GM23248 (cell line): ENCODE data around the gene CCDC149. TPM values are rescaled to one million over a fixed set of nuclear protein-coding genes. Genes with fewer than 3 reads are reported as not detected.
A peak's percentile ranks its signal among the peaks of the same experiment; 100 is the strongest.

ENCODE experiments used
- DNase-seq: peaks from one replicate; pipeline ENCODE4 v3.0.0-alpha.2; 2015
- H2AFZ ChIP-seq: fragments of 200-600 bp; sonication (generic); 2 replicates; pipeline ENCODE4 v1.6.1; 2016; ENCODE audit warnings: antibody characterized with exemption
- H3F3A ChIP-seq: fragments of 200-600 bp; sonication (generic); 2 replicates; pipeline ENCODE4 v1.6.1; 2016; ENCODE audit warnings: mild to moderate bottlenecking, antibody characterized with exemption, mixed run types; ENCODE audit not compliant: insufficient read depth
- H3K27ac ChIP-seq: fragments of 200-600 bp; sonication (generic); 2 replicates; pipeline ENCODE4 v1.5.1; 2016; ENCODE audit warnings: mild to moderate bottlenecking
- H3K27me3 ChIP-seq: fragments of 200-600 bp; sonication (generic); replicated peaks from 2 replicates; pipeline ENCODE4 v1.6.1; 2016; ENCODE audit warnings: mild to moderate bottlenecking; ENCODE audit not compliant: insufficient read depth
- H3K36me3 ChIP-seq: fragments of 200-600 bp; sonication (generic); 2 replicates; pipeline ENCODE4 v1.6.1; 2016; ENCODE audit warnings: low read depth, mild to moderate bottlenecking
- H3K4me1 ChIP-seq: fragments of 200-600 bp; sonication (generic); 2 replicates; pipeline ENCODE4 v1.6.1; 2016; ENCODE audit warnings: mild to moderate bottlenecking; ENCODE audit not compliant: insufficient read depth
- H3K4me2 ChIP-seq: fragments of 200-600 bp; sonication (generic); one replicate; pipeline ENCODE4 v1.6.1; 2016; ENCODE audit warnings: mild to moderate bottlenecking; ENCODE audit not compliant: unreplicated experiment
- H3K4me3 ChIP-seq: fragments of 200-600 bp; sonication (generic); 2 replicates; pipeline ENCODE4 v1.5.1; 2016; ENCODE audit warnings: mild to moderate bottlenecking
- H3K79me2 ChIP-seq: fragments of 200-600 bp; sonication (generic); 2 replicates; pipeline ENCODE4 v1.6.1; 2016; ENCODE audit warnings: mild to moderate bottlenecking; ENCODE audit not compliant: insufficient read depth
- H3K9ac ChIP-seq: fragments of 200-600 bp; sonication (generic); 2 replicates; pipeline ENCODE4 v1.6.1; 2016; ENCODE audit warnings: mild to moderate bottlenecking
- H3K9me2 ChIP-seq: fragments of 200-600 bp; sonication (generic); 2 replicates; pipeline ENCODE4 v1.6.1; 2016; ENCODE audit warnings: mixed run types, mild to moderate bottlenecking, moderate library complexity; ENCODE audit not compliant: insufficient read depth
- H3K9me3 ChIP-seq: fragments of 200-600 bp; sonication (generic); one replicate; pipeline ENCODE4 v1.6.1; 2017; ENCODE audit warnings: low read depth
- H4K20me1 ChIP-seq: fragments of 200-600 bp; sonication (generic); 2 replicates; pipeline ENCODE4 v1.6.0; 2016; ENCODE audit not compliant: insufficient read depth
- EZH2 ChIP-seq: fragments of 200-600 bp; sonication (generic); IDR thresholded peaks from 2 replicates; pipeline ENCODE4 v1.6.1; 2018; ENCODE audit warnings: antibody characterized with exemption, mild to moderate bottlenecking; ENCODE audit not compliant: insufficient read depth, poor library complexity, severe bottlenecking
- EZH2phosphoT487 ChIP-seq: fragments of 200-600 bp; sonication (generic); IDR thresholded peaks from 2 replicates; pipeline ENCODE4 v1.6.1; 2018; ENCODE audit warnings: antibody characterized with exemption, moderate library complexity, mild to moderate bottlenecking, low read depth; ENCODE audit not compliant: insufficient read depth
- WGBS, 2 experiments: methylation state at CpG; one replicate each; pipeline ENCODE4 v1.1.6; 2015 to 2017; ENCODE audit warnings: low lambda C conversion rate in 2 of 2, low coverage in 1 of 2; ENCODE audit errors: missing lambda C conversion rate in 2 of 2; 5-methylcytosine and 5-hydroxymethylcytosine counted together
- in situ Hi-C: fragments of 300-500 bp; cut with MboI; formaldehyde crosslinking; loops from 2 replicates; pipeline ENCODE4 v1.15.0; 2020
- polyA plus RNA-seq: library from polyadenylated mRNA; unstranded; fragments of >200 nt; fragmentation: Nextera tagmentation; extraction: Ambion mirVana; gene quantifications from 2 replicates; pipeline ENCODE4 v1.2.1, GENCODE V29; 2016
- total RNA-seq: library from RNA; depleted of rRNA; stranded (reverse); fragments of >200 nt; shearing (Covaris generic); gene quantifications from 2 replicates; pipeline ENCODE4 v1.2.3, GENCODE V29; 2014

CCDC149 gene
- total and polyA plus RNA-seq, 2 experiments from 2014 or later = 6.1 to 9.7 TPM

DNA sequence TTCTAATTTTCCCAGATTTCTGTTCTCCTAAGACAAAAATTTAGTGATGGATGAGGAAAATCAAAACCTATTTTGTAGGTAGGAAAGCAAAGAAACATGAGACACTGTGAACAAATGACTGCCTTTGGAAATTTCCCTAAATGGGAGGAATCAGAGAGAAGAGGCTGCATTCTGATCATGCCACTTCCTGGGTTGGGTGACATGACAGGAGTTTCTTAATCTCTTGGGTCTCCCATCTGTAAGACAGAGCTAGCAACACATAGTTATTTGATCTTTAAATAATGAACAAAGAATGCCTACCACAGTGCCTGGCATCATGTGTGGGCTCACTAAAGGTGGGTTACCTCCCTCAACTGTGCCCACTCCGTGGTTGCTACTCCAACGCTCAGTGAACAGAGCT, 57.1 kb downstream of the CCDC149 start:
- Histone ChIP-seq H3K4me3 (no peak overlapping the region), H3K79me2 (no peaks in the 10 kb centered on the region), H3K27ac (no peak overlapping the region), H3K36me3 (no peaks in the 10 kb centered on the region), H3K9me2 (no peaks in the 10 kb centered on the region), H3K27me3 (no peaks in the 10 kb centered on the region), H3K9me3 (no peaks in the 10 kb centered on the region), H3F3A (peaks cover 41% of the 10 kb centered on the region), H2AFZ (no peak overlapping the region), H3K4me1 (peaks cover 44% of the 10 kb centered on the region), H3K4me2 (no peak overlapping the region), H4K20me1 (no peaks in the 10 kb centered on the region), H3K9ac (no peak overlapping the region)
- WGBS, 2 experiments = 97 to 100% methylated on average over 2 of the region's 2 CpGs
- TF ChIP-seq EZH2 = no peak
- TF ChIP-seq EZH2phosphoT487 = no peak
- in situ Hi-C loops = no loop called here
- DNase-seq = no peak

DNA sequence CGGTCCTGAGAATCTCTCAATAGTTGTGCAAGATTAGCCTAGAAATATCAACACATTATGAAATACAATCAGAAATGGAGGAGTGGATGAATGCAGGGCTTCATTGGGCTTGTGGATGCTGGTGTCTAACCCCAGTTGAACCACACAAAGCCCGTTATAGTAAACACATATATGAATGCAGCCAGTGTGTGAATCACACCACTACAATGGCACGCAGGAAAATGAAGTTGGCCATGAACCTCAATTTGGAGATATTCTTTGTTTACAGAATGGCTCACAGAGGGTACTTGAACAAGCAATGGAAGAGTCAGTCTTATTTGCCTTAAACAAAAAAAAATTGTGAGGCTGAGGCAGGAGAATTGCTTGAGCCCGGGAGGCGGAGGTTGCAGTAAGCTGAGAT, 59.7 kb downstream of the CCDC149 start:
- Histone ChIP-seq H2AFZ (no peak overlapping the region), H3K27ac (no peak overlapping the region), H3K9ac (no peak overlapping the region), H3F3A (peaks cover 41% of the 10 kb centered on the region), H3K79me2 (no peaks in the 10 kb centered on the region), H3K9me3 (no peaks in the 10 kb centered on the region), H3K4me1 (peaks cover 48% of the 10 kb centered on the region), H4K20me1 (no peaks in the 10 kb centered on the region), H3K27me3 (no peaks in the 10 kb centered on the region), H3K4me2 (peak overlapping the region; percentile 62), H3K36me3 (no peaks in the 10 kb centered on the region), H3K4me3 (no peak overlapping the region), H3K9me2 (no peaks in the 10 kb centered on the region)
- TF ChIP-seq EZH2 = no peak
- no peak for TF ChIP-seq EZH2phosphoT487
- DNase-seq = no peak
- 86 to 91% methylated on average over 5 of the region's 5 CpGs for WGBS, 2 experiments
- in situ Hi-C loops = no loop called here

DNA sequence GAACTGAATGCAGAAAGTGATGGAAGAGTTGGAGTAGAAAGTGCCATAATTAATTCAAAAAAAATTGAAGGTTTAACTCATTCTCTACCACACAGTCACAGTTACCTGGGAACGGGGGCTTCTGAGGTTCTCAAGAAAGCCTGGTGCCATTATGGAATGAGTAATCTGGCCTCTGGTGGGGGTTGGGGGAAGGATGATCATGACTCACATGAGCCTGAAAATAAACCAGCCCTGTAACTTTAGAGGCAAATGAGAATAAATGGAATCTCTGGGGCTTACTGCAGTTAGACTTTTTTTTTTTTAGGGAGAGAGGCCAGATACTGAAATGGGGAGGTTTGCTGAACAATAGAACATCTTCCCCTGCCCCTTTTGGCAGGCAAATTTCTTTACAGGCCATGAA, 62.2 kb downstream of the CCDC149 start:
- Histone ChIP-seq H3K36me3 (no peaks in the 10 kb centered on the region), H3K27me3 (no peaks in the 10 kb centered on the region), H3K27ac (peak overlapping the region; percentile 31; the same call in 1 of the 2 replicates), H3K4me1 (peaks cover 34% of the 10 kb centered on the region), H3F3A (peaks cover 32% of the 10 kb centered on the region), H3K9me2 (no peaks in the 10 kb centered on the region), H3K79me2 (no peaks in the 10 kb centered on the region), H3K9me3 (no peaks in the 10 kb centered on the region), H4K20me1 (no peaks in the 10 kb centered on the region), H3K4me2 (no peak overlapping the region), H3K9ac (peak overlapping the region; percentile 1; the same call in 1 of the 2 replicates), H3K4me3 (no peak overlapping the region), H2AFZ (no peak overlapping the region)
- in situ Hi-C loops = no loop called here
- 8 to 11% methylated on average over 1 of the region's 1 CpG for WGBS, 2 experiments
- DNase-seq = peak; percentile 86
- TF ChIP-seq EZH2 = no peak
- no peak for TF ChIP-seq EZH2phosphoT487

GRCh38 chr4:24849756-24850155, 63.1 kb downstream of the CCDC149 start:
- Histone ChIP-seq H3K9ac (no peak overlapping the region), H3K4me1 (peaks cover 34% of the 10 kb centered on the region), H4K20me1 (no peaks in the 10 kb centered on the region), H2AFZ (no peak overlapping the region), H3K36me3 (no peaks in the 10 kb centered on the region), H3K27ac (no peak overlapping the region), H3K9me2 (no peaks in the 10 kb centered on the region), H3K4me3 (no peak overlapping the region), H3F3A (peaks cover 32% of the 10 kb centered on the region), H3K27me3 (no peaks in the 10 kb centered on the region), H3K9me3 (no peaks in the 10 kb centered on the region), H3K4me2 (no peak overlapping the region), H3K79me2 (no peaks in the 10 kb centered on the region)
- in situ Hi-C loops = no loop called here
- peak; percentile 35 for DNase-seq
- WGBS, 2 experiments = 32 to 48% methylated on average over 2 of the region's 2 CpGs
- TF ChIP-seq EZH2phosphoT487 (no peak), EZH2 (no peak)

GRCh38 chr4:24849351-24849750, 63.5 kb downstream of the CCDC149 start:
- in situ Hi-C loops = no loop called here
- no peak for TF ChIP-seq EZH2
- TF ChIP-seq EZH2phosphoT487 = no peak
- WGBS, 2 experiments = 52 to 54% methylated on average over 4 of the region's 4 CpGs
- Histone ChIP-seq H3K27me3 (no peaks in the 10 kb centered on the region), H3K4me3 (no peak overlapping the region), H3K36me3 (no peaks in the 10 kb centered on the region), H3K9ac (no peak overlapping the region), H4K20me1 (no peaks in the 10 kb centered on the region), H3K4me2 (no peak overlapping the region), H3K27ac (no peak overlapping the region), H3K79me2 (no peaks in the 10 kb centered on the region), H3K4me1 (peaks cover 34% of the 10 kb centered on the region), H2AFZ (no peak overlapping the region), H3K9me3 (no peaks in the 10 kb centered on the region), H3F3A (peaks cover 32% of the 10 kb centered on the region), H3K9me2 (no peaks in the 10 kb centered on the region)
- no peak for DNase-seq
